GM18519 (cell line): ENCODE data around the gene ZNF735.
"Not testable (repeated sequence)": the region's sequence is repeated elsewhere in the genome, so short reads cannot be mapped to it uniquely, and the experiment has no call there.

Source experiments
- ATAC-seq: cut with Tn5 transposase; IDR thresholded peaks from one replicate; pipeline ENCODE4 v1.9.1; 2021; ENCODE audit warnings: mild to moderate bottlenecking, moderate library complexity; ENCODE audit not compliant: unreplicated experiment, low FRiP score

ZNF735 gene

GRCh38 chr7:64206903-64207302 lies at the start of gene ZNF735:
Gene ZNF735 (plus strand): TSS chr7:64207203. CDS start chr7:64207203, 0 bp downstream.
- no peak for ATAC-seq

- ATAC-seq = not testable (repeated sequence)
Observed at GRCh38 chr7:64170974-64171373, 36.0 kb upstream of the ZNF735 start.

GRCh38 chr7:64174328-64174727 lies 32.7 kb upstream of the ZNF735 start:
- ATAC-seq = no peak

- ATAC-seq = no peak
Observed at GRCh38 chr7:64174941-64175340, 32.1 kb upstream of the ZNF735 start.

- no peak for ATAC-seq
Observed at GRCh38 chr7:64180989-64181388, 26.0 kb upstream of the ZNF735 start.

GRCh38 chr7:64181586-64181985 lies 25.4 kb upstream of the ZNF735 start:
- no peak for ATAC-seq

- no peak for ATAC-seq
Observed at GRCh38 chr7:64182036-64182790, 24.8 kb upstream of the ZNF735 start.

GRCh38 chr7:64183126-64183742 lies 23.8 kb upstream of the ZNF735 start:
- no peak for ATAC-seq

GRCh38 chr7:64183827-64184372 lies 23.1 kb upstream of the ZNF735 start:
- ATAC-seq = no peak

GRCh38 chr7:64184376-64184775 lies 22.6 kb upstream of the ZNF735 start:
- ATAC-seq = no peak

GRCh38 chr7:64187408-64187807 lies 19.6 kb upstream of the ZNF735 start:
- no peak for ATAC-seq

GRCh38 chr7:64192148-64192704 lies 14.8 kb upstream of the ZNF735 start:
- ATAC-seq = no peak

GRCh38 chr7:64192775-64193174 lies 14.2 kb upstream of the ZNF735 start:
- ATAC-seq = no peak

- not testable (repeated sequence) for ATAC-seq
Observed at GRCh38 chr7:64219710-64220298, 12.8 kb downstream of the ZNF735 start.

GRCh38 chr7:64223366-64223765 lies 16.4 kb downstream of the ZNF735 start:
- ATAC-seq = no peak

GRCh38 chr7:64228174-64228573 lies 21.2 kb downstream of the ZNF735 start, which contains the start of gene ZNF679:
Gene ZNF679 (plus strand): TSS chr7:64228474. CDS start chr7:64249118, 20,644 bp downstream.
- not testable (repeated sequence) for ATAC-seq

GRCh38 chr7:64266341-64266919 lies 59.4 kb downstream of the ZNF735 start:
- ATAC-seq = no peak
